Epithelial cell of proximal tubule (primary cell): ENCODE measurements around the gene LRRTM4. TPM values are rescaled to one million over a fixed set of nuclear protein-coding genes. Genes with fewer than 3 reads are reported as not detected.

Source experiments
- DNase-seq: peaks from one replicate; pipeline ENCODE4 v3.0.0-alpha.2; 2011; ENCODE audit warnings: low read depth
- H3K4me3 ChIP-seq: 2 replicates; pipeline ENCODE4 v1.5.1; 2011; ENCODE audit warnings: low read depth, mild to moderate bottlenecking, low read length
- CTCF ChIP-seq: conservative IDR thresholded peaks from 2 replicates; pipeline ENCODE4 v1.5.1; 2012; ENCODE audit warnings: low read depth, mild to moderate bottlenecking, low read length
- total RNA-seq: library from RNA; depleted of rRNA; stranded (reverse); fragments of >200 nt; gene quantifications from 2 replicates; pipeline ENCODE4 v1.2.3, GENCODE V29; 2015

Gene LRRTM4
- total RNA-seq, 1 donor from 2014 or later, result not detected

- no peak overlapping the region for H3K4me3 ChIP-seq
- DNase-seq, result no peak
- TF ChIP-seq CTCF, result no peak
Observed at GRCh38 chr2:77479895-77480294, 42.3 kb downstream of the LRRTM4 start.

GRCh38 chr2:77479395-77479794 lies 42.8 kb downstream of the LRRTM4 start:
- H3K4me3 ChIP-seq, result no peak overlapping the region
- TF ChIP-seq CTCF, result no peak
- no peak for DNase-seq

DNA sequence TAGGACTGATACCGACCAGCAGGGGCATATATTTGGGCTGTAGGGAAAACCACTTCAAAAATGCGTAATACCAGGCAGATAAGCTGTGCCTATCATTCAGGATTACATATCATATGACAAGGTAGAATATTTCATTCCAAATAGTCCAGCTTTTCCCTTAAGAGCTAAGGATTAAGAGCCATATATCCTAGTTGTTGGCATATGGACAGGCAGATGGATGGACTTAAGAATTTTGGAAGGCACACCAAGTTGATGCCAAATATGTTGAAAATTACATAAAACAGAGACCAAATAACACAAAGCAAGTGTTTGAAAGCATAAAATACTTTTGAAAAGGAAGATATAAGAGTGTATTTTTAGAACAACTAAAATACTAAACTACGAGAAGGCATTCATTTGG lies 52.1 kb downstream of the LRRTM4 start:
- DNase-seq, result no peak
- TF ChIP-seq CTCF, result no peak
- H3K4me3 ChIP-seq, result no peak overlapping the region

DNA sequence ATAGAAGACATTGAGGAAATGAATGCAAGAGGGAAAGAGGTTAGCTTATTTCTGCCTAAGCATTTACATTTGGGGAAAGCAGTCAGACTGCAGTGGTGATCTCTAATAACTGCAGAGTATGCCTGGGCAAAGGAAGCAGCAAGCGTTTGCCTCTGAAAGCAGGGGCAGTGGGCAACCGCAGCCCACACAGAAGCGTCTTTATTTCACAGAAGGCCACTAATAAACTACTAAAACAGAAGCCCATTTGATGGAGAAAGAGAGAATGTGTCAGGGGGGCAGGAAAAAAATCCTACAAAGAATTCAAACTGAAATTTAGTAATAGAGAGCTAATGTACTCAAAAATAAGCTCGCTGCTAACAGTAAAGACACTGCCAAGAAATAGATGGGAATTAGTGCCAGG lies 53.1 kb downstream of the LRRTM4 start:
- no peak for TF ChIP-seq CTCF
- H3K4me3 ChIP-seq, result no peak overlapping the region
- DNase-seq, result no peak

DNA sequence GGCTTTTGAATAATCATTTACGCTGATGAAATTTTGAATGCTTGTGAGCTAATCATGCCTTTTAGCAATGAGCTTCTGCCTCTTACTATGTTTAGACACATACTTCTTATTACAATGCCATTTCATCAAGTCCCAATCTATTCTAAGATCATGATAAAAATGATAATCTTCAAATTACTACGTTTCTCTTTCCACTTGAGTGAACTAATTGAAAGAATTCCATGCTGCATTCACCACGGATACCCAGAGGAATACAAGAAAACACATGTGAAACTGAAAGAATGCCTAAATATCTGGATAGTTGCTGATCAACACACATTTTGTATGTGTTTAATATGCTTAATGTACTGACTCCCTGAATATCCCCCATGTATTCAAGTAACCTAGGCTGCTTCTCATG lies 62.3 kb downstream of the LRRTM4 start:
- no peak for TF ChIP-seq CTCF
- DNase-seq, result no peak
- H3K4me3 ChIP-seq, result no peak overlapping the region

DNA sequence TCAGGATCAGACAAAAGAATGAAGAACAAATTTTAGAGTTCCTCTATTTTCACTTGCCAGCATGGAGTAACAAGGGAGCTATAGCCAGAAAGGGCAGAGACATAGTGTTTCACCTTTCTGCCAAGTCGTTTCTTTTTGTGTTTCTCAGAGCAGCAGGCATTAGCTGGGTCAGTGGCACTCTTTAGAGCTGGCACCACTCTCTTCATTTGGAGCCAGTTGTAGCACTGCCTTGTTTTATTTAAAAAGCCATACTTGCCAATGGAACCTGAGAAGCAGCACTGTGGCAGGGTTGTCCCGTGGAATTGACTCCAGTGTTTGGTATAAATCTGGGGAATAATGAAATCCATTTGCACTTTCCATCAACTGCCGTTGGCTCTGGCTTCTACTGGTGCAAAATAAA lies 64.0 kb downstream of the LRRTM4 start:
- no peak for TF ChIP-seq CTCF
- no peak overlapping the region for H3K4me3 ChIP-seq
- no peak for DNase-seq

DNA sequence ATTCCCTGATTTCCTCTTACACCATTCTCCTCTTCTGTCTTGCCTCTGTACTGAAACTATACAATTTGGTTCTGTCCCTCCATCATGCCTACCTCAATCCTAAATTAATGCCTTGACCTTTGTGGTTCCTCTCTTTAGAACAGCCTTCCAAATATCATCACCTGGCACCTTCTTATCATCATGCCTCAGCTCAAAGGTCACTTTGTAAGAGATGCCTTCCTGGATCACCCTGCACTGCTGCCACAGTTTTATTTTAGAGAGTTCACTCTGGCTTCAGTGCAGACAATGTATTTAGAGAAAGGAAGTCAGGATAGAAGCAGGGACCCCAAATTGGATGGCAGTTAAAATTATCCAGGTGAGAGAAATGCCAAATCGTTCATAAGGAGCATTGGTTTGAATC lies 64.5 kb downstream of the LRRTM4 start:
- TF ChIP-seq CTCF, result no peak
- H3K4me3 ChIP-seq, result no peak overlapping the region
- DNase-seq, result no peak
